ENCODE results near the gene TIMM8B. TPM values are rescaled to one million over a fixed set of nuclear protein-coding genes. Genes with fewer than 3 reads are reported as not detected.
"Not testable (repeated sequence)": the region's sequence is repeated elsewhere in the genome, so short reads cannot be mapped to it uniquely, and the experiment has no call there.

Gene TIMM8B
- polyA plus RNA-seq, 1 donor: 55.1 TPM

DNA sequence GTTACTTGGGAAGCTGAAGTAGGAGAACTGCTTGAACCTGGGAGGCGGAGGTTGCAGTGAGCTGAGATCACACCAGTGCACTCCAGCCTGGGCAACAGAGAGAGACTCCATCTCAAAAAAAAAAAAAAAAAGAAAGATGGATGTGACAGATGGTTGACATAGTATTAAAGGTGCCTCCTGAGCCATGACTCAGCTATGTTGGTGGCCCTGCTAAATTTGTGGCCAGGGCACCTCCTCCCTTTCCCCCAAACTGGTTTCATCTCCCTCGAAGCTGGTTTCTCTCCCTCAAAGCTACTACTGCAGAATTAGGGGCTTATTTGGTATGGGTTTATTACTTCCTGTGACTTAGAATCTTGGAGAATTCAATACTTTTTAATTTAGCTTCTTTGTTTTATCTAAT lies 31.6 kb upstream of the TIMM8B start:
- no CpG with 5 or more reads among the region's 2 CpGs for WGBS (ENCODE audit: insufficient coverage, low lambda C conversion rate)
- no peak for DNase-seq
- Histone ChIP-seq H3K9me3 (ENCODE audit: control insufficient read depth, low read depth, low read length) (no peaks in the 10 kb centered on the region), H3K27me3 (ENCODE audit: control insufficient read depth, insufficient read depth, low read length) (no peaks in the 10 kb centered on the region), H3K36me3 (ENCODE audit: control insufficient read depth, insufficient read depth, low read length) (no peaks in the 10 kb centered on the region), H3K4me1 (ENCODE audit: control insufficient read depth, insufficient read depth, low read length) (no peaks in the 10 kb centered on the region), H3K27ac (ENCODE audit: low read length) (no peak overlapping the region), H3K4me3 (ENCODE audit: low read length) (no peak overlapping the region)

DNA sequence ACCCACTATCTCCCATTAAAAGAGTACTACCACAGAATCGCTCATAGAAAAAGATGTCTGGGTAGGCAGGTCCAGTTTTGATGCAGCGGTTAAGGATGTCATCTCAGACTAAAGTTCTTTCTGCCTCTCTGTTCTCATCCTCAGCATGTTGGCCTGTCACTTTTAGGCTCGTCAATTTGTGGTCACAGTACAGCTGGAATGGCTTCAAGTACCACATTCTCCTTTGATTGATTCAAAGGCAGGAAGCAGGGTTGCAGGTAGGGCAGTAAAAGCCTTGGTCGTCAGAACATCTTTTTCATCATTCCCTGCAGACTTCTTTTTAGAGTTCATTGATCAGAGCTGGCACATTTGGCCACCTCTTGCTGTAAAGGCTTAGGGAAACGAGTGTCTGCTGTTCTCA lies 28.8 kb upstream of the TIMM8B start:
- H3K9me3 ChIP-seq (ENCODE audit: control insufficient read depth, low read depth, low read length): no peaks in the 10 kb centered on the region
- H3K27ac ChIP-seq (ENCODE audit: low read length): no peak overlapping the region
- no peaks in the 10 kb centered on the region for H3K27me3 ChIP-seq (ENCODE audit: control insufficient read depth, insufficient read depth, low read length)
- no peaks in the 10 kb centered on the region for H3K4me1 ChIP-seq (ENCODE audit: control insufficient read depth, insufficient read depth, low read length)
- WGBS (ENCODE audit: insufficient coverage, low lambda C conversion rate): no CpG with 5 or more reads among the region's 5 CpGs
- no peak overlapping the region for H3K4me3 ChIP-seq (ENCODE audit: low read length)
- no peak for DNase-seq
- no peaks in the 10 kb centered on the region for H3K36me3 ChIP-seq (ENCODE audit: control insufficient read depth, insufficient read depth, low read length)

DNA sequence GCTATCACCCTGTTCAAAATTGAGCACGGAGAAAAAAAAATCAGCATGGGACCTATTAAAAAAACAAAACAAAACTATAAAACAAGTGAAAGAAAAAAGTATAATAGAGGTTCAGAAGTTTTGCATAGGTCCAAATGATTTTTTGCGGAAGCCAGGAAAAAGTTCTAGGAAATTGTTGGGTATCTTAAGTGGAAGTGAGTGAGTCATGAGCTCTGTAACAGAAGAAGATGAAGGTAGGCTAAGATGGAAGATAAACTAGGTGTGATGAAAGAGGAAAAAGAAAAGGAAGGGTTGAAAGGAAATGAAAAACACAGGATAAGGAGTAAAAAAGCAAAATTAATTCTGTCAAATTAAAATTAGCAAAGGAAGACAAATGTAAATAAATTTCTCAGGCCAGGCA lies 27.9 kb upstream of the TIMM8B start:
- H3K4me3 ChIP-seq (ENCODE audit: low read length): no peak overlapping the region
- WGBS (ENCODE audit: insufficient coverage, low lambda C conversion rate): 92% methylated on average over 2 of the region's 2 CpGs
- DNase-seq: no peak
- no peaks in the 10 kb centered on the region for H3K36me3 ChIP-seq (ENCODE audit: control insufficient read depth, insufficient read depth, low read length)
- H3K4me1 ChIP-seq (ENCODE audit: control insufficient read depth, insufficient read depth, low read length): no peaks in the 10 kb centered on the region
- no peak overlapping the region for H3K27ac ChIP-seq (ENCODE audit: low read length)
- no peaks in the 10 kb centered on the region for H3K27me3 ChIP-seq (ENCODE audit: control insufficient read depth, insufficient read depth, low read length)
- H3K9me3 ChIP-seq (ENCODE audit: control insufficient read depth, low read depth, low read length): no peaks in the 10 kb centered on the region

DNA sequence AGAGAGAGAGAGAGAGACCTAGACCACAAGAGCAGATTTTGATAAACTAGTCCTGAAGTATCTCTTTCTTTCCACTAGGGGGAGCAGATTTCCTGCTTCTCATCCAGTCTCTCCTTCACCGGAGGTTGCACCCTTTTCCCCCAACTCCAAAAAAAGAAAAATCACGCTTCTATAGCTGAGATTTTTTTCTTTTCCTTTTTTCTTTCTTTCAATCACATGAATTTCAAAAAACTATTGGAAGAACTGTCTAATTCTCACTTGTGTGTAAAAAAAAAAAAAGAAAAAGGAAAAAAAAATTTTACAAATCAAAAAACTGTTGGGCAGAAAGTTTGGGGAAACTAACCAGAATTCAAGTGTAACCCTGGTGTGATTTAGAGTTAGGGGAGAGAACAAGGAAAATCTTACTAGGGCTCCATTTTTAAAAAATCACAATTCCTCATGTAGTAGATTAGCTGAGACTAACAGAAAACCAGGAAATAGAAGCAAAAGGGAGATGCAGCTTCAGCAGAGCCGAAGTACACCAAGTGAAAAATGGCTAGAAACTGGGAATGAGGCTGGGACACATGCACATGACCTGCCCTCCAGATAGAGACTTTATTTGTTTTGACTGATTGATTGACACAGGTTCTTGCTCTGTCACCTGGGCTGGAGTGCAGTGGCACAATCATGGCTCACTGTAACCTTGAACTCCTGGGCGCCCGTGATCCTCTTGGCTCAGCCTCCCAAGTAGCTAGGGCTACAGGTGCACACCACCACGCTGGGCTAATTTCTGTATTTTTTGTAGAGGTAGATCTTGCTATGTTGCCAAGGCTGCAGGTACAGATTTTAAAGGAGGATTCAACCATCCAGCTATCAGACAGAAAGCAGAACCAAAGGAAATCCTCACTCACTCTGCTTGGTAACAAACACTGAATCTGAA lies 27.2 kb upstream of the TIMM8B start:
- H3K4me1 ChIP-seq (ENCODE audit: control insufficient read depth, insufficient read depth, low read length): no peaks in the 10 kb centered on the region
- no peak overlapping the region for H3K4me3 ChIP-seq (ENCODE audit: low read length)
- H3K27ac ChIP-seq (ENCODE audit: low read length): no peak overlapping the region
- peaks cover 3% of the 10 kb centered on the region for H3K36me3 ChIP-seq (ENCODE audit: control insufficient read depth, insufficient read depth, low read length)
- no peaks in the 10 kb centered on the region for H3K9me3 ChIP-seq (ENCODE audit: control insufficient read depth, low read depth, low read length)
- no peaks in the 10 kb centered on the region for H3K27me3 ChIP-seq (ENCODE audit: control insufficient read depth, insufficient read depth, low read length)
- 17% methylated on average over 1 of the region's 6 CpGs for WGBS (ENCODE audit: insufficient coverage, low lambda C conversion rate)
- DNase-seq: peak; percentile 22 to 44

DNA sequence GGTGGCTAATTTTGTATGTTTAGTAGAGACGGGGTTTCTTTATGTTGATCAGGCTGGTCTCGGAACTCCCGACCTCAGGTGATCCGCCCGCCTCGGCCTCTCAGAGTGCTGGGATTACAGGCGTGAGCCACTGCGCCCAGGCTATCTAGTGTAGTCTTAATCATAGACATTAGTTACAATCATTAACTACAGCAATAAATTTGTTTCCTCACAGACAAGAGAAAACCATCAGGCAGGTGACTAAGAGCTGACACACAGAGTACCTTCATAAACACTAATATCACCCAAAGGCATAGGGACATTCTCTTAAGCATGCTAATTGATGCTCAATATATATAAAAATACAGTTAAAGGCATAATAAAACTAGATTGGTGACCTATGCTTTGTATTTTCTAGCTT lies 19.5 kb upstream of the TIMM8B start:
- Histone ChIP-seq H3K36me3 (ENCODE audit: control insufficient read depth, insufficient read depth, low read length) (peaks cover 6% of the 10 kb centered on the region), H3K4me1 (ENCODE audit: control insufficient read depth, insufficient read depth, low read length) (no peaks in the 10 kb centered on the region), H3K4me3 (ENCODE audit: low read length) (no peak overlapping the region), H3K27ac (ENCODE audit: low read length) (no peak overlapping the region), H3K9me3 (ENCODE audit: control insufficient read depth, low read depth, low read length) (no peaks in the 10 kb centered on the region), H3K27me3 (ENCODE audit: control insufficient read depth, insufficient read depth, low read length) (no peaks in the 10 kb centered on the region)
- peak in 1 of 2 donors; percentile 51 for DNase-seq
- WGBS (ENCODE audit: insufficient coverage, low lambda C conversion rate): no CpG with 5 or more reads among the region's 8 CpGs

DNA sequence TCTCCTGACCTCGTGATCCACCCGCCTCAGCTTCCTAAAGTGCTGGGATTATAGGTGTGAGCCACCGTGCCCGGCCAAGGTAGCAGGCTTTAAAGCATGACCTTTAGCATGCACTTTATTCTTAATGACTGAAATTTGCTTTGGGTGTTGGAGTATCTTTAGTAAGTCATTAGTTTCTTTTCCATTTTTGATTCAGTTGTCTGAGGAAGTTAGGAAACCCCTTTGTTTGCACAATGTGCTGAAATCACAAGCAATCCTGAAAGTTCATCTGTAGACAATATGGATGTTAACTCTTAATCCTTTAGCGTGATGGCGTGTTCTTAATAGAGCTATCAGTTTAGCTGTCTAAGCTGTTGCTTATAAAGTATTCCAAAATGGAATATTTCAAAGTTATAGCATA lies 16.9 kb upstream of the TIMM8B start:
- no CpG with 5 or more reads among the region's 6 CpGs for WGBS (ENCODE audit: insufficient coverage, low lambda C conversion rate)
- no peak for DNase-seq
- H3K4me1 ChIP-seq (ENCODE audit: control insufficient read depth, insufficient read depth, low read length): no peaks in the 10 kb centered on the region

DNA sequence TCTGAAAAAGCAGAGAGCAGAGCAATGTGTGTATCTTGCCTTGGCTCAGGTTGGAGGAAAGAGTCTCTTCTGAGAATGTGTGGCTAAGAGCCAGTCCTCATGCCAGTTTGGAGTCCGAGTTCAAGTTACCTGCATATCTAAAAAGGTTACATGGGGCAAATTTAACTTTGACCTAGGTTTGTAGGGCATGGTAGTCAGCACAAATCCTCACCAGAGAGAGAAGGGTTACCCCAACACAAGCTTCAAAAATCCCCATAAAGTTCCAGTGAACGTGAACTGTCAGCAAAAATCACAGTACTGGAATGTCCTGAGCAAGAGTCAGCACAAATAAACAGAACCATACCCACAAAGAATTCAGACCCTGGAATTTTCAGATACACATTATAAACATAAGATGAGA lies 13.9 kb upstream of the TIMM8B start:
- no peak overlapping the region for H3K4me3 ChIP-seq (ENCODE audit: low read length)
- no peaks in the 10 kb centered on the region for H3K4me1 ChIP-seq (ENCODE audit: control insufficient read depth, insufficient read depth, low read length)
- no peak overlapping the region for H3K27ac ChIP-seq (ENCODE audit: low read length)
- DNase-seq: no peak
- WGBS (ENCODE audit: insufficient coverage, low lambda C conversion rate): no CpG with 5 or more reads among the region's 2 CpGs
- no peaks in the 10 kb centered on the region for H3K27me3 ChIP-seq (ENCODE audit: control insufficient read depth, insufficient read depth, low read length)
- H3K36me3 ChIP-seq (ENCODE audit: control insufficient read depth, insufficient read depth, low read length): peaks cover 12% of the 10 kb centered on the region
- H3K9me3 ChIP-seq (ENCODE audit: control insufficient read depth, low read depth, low read length): no peaks in the 10 kb centered on the region

More for the DNA sequence above, 16.9 kb upstream of the TIMM8B start:
- H3K27me3 ChIP-seq (ENCODE audit: control insufficient read depth, insufficient read depth, low read length): no peaks in the 10 kb centered on the region
- H3K4me3 ChIP-seq (ENCODE audit: low read length): no peak overlapping the region
- H3K36me3 ChIP-seq (ENCODE audit: control insufficient read depth, insufficient read depth, low read length): peaks cover 3% of the 10 kb centered on the region
- H3K9me3 ChIP-seq (ENCODE audit: control insufficient read depth, low read depth, low read length): no peaks in the 10 kb centered on the region
- H3K27ac ChIP-seq (ENCODE audit: low read length): no peak overlapping the region

DNA sequence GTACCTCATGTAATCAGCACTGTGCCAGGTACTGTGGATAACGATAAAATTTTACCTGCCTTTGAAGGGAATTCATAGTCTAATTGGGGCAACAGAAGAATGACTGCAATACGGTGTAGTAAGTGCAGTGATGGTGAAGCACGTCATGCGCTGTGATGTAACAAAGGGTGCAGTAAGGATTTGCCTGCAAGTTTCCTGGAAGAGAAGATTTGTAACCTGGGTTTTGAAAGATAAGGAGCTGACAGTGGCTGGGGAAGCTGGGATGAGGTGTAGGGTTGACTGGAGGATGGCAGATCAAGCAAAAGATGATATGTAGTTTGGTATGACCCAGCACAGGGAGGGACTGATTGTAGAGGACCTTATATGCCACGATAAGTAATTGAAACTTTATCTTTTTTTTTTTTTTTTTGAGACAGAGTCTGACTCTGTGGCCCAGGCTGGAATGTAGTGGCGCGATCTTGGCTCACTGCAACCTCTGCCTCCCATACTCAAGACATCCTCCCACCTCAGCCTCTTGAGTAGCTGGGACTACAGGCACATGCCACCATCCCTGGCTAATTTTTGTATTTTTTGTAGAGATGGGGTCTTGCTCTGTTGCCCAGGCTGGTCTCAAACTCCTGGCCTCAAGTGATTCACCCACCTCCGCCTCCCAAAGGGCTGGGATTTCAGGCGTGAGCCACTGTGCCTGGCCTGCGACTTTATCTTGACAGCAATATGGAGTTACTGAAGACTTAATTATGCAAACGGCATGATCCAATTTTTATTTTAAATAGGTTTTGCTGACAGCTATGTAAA lies 11.4 kb upstream of the TIMM8B start:
- H3K27ac ChIP-seq (ENCODE audit: low read length): no peak overlapping the region
- H3K36me3 ChIP-seq (ENCODE audit: control insufficient read depth, insufficient read depth, low read length): peaks cover 21% of the 10 kb centered on the region
- WGBS (ENCODE audit: insufficient coverage, low lambda C conversion rate): 96% methylated on average over 5 of the region's 11 CpGs
- no peaks in the 10 kb centered on the region for H3K4me1 ChIP-seq (ENCODE audit: control insufficient read depth, insufficient read depth, low read length)
- no peaks in the 10 kb centered on the region for H3K9me3 ChIP-seq (ENCODE audit: control insufficient read depth, low read depth, low read length)
- H3K27me3 ChIP-seq (ENCODE audit: control insufficient read depth, insufficient read depth, low read length): no peaks in the 10 kb centered on the region
- DNase-seq: no peak
- H3K4me3 ChIP-seq (ENCODE audit: low read length): no peak overlapping the region

DNA sequence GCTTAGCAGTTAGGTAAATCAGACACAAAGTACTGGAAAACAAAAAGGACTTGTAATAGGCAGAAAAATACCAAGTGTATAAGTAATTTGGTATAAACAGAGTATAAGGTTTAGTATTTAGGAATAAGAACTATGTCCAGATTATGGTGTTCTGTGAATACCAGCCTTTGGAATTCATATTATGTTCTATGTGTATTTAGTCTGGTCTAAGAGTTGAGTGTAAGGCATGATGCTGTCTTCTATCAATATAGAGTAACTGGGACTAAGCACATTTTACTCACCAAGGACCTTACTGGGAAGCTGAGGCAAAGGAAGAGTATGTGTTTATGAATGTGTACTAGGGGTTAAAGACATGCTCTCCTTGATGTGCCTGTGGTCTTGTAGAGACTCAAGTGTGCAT lies 9.6 kb upstream of the TIMM8B start:
- no peak overlapping the region for H3K4me3 ChIP-seq (ENCODE audit: low read length)
- no peak overlapping the region for H3K27ac ChIP-seq (ENCODE audit: low read length)
- no peaks in the 10 kb centered on the region for H3K4me1 ChIP-seq (ENCODE audit: control insufficient read depth, insufficient read depth, low read length)
- no peaks in the 10 kb centered on the region for H3K9me3 ChIP-seq (ENCODE audit: control insufficient read depth, low read depth, low read length)
- no peak for DNase-seq
- peaks cover 37% of the 10 kb centered on the region for H3K36me3 ChIP-seq (ENCODE audit: control insufficient read depth, insufficient read depth, low read length)
- no peaks in the 10 kb centered on the region for H3K27me3 ChIP-seq (ENCODE audit: control insufficient read depth, insufficient read depth, low read length)

DNA sequence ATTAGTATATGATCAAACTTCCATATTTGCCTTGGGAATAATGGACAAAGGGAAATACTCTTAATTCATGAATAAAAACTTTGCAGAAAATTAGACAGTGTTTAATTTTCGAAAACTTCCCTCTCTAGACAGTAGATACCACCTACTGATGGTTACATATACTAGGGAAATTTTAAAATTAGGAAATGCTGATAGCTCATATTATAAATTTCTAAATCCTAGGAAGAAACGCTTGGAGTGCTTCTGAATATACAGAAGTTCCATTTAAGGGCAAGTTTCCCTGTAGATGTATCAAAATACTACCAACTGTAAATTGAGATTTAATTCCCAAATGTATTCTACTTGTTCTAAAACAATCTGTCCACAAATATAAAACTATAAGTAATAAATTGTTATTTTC lies 8.7 kb upstream of the TIMM8B start:
- H3K36me3 ChIP-seq (ENCODE audit: control insufficient read depth, insufficient read depth, low read length): peaks cover 46% of the 10 kb centered on the region
- DNase-seq; H3K9me3 ChIP-seq (ENCODE audit: control insufficient read depth, low read depth, low read length); H3K27ac ChIP-seq (ENCODE audit: low read length); H3K4me1 ChIP-seq (ENCODE audit: control insufficient read depth, insufficient read depth, low read length); H3K27me3 ChIP-seq (ENCODE audit: control insufficient read depth, insufficient read depth, low read length); H3K4me3 ChIP-seq (ENCODE audit: low read length): not testable (repeated sequence)
- WGBS (ENCODE audit: insufficient coverage, low lambda C conversion rate): no CpG with 5 or more reads among the region's 2 CpGs
